Left lung (tissue), 10 donors: ENCODE results near the gene ANK3. TPM values are rescaled to one million over a fixed set of nuclear protein-coding genes. Genes with fewer than 3 reads are reported as not detected.

ENCODE experiments used
- ATAC-seq: fragments of 200-7000 bp; cut with Tn5 transposase; one replicate; pipeline ENCODE4 v1.9.1; 2020; ENCODE audit warnings: moderate library complexity
- DNase-seq, 4 donors: peaks; one replicate each; pipeline ENCODE4 v3.0.0-alpha.2; 2013 to 2020
- H3K27ac ChIP-seq, 2 donors: fragments of 200-600 bp; sonication (generic) in 1 of 2; one replicate each; pipeline versions ENCODE4 v1.5.0 to v1.8.0; 2020 to 2021
- H3K27me3 ChIP-seq, 2 donors: fragments of 200-600 bp; sonication (generic) in 1 of 2; one replicate each; pipeline versions ENCODE4 v1.5.0 to v1.8.0; 2020 to 2021
- H3K36me3 ChIP-seq, 2 donors: fragments of 200-600 bp; sonication (generic) in 1 of 2; one replicate each; pipeline versions ENCODE4 v1.5.0 to v1.8.0; 2020 to 2021
- H3K4me1 ChIP-seq, 2 donors: fragments of 200-600 bp; one replicate each; pipeline ENCODE4 v1.8.0; 2021
- H3K4me3 ChIP-seq, 2 donors: fragments of 200-600 bp; sonication (generic) in 1 of 2; one replicate each; pipeline versions ENCODE4 v1.5.0 to v1.8.0; 2020 to 2021; ENCODE audit warnings: mild to moderate bottlenecking in 1 of 2
- H3K9me3 ChIP-seq, 2 donors: fragments of 200-600 bp; sonication (generic) in 1 of 2; one replicate each; pipeline versions ENCODE4 v1.5.0 to v1.8.0; 2020 to 2021
- CTCF ChIP-seq, 2 donors: fragments of 200-600 bp; sonication (generic) in 1 of 2; IDR thresholded peaks; one replicate each; pipeline versions ENCODE4 v1.5.0 to v1.8.0; 2021; ENCODE audit warnings: antibody characterized with exemption in 2 of 2
- intact Hi-C, 2 donors: fragments of 100-400 bp; cut with DNase I; formaldehyde crosslinking; loops; one replicate each; pipeline versions ENCODE4 v1.11.2 to v1.14.2; 2022
- polyA plus RNA-seq, 6 donors: library from polyadenylated mRNA; unstranded; fragments of 120-200 nt; gene quantifications; one replicate each; pipeline ENCODE4 v1.2.1, GENCODE V29; 2013; ENCODE audit not compliant: insufficient read length in 6 of 6
- total RNA-seq, 2 donors: library from RNA; stranded (reverse); fragmentation: NEBNext Ultra II Directional; extraction: Animal tissue kit (Norgen Biotek cat#: 25700); gene quantifications; one replicate each; pipeline ENCODE4 v1.2.1, GENCODE V29; 2021
- donor health status: DM: no; HTN: yes; CAD: no.
- donor health status: DM: no; HTN: no; CAD: no.

ANK3 gene
- total and polyA plus RNA-seq, 8 donors, result 22.1 to 74.1 (median 35.1) TPM

GRCh38 chr10:59977486-59977885 is 412.2 kb downstream of the ANK3 start:
- no peaks in the 10 kb centered on the region for H3K36me3 ChIP-seq
- H3K27me3 ChIP-seq, result no peaks in the 10 kb centered on the region
- intact Hi-C loops, result no loop called here
- ATAC-seq (no peak), DNase-seq (no peak)
- H3K4me3 ChIP-seq, result no peak overlapping the region
- H3K9me3 ChIP-seq, result peaks cover 0 to 30% of the 10 kb centered on the region in 2 donors
- TF ChIP-seq CTCF (IDR thresholded peaks at IDR 0.05), result no peak
- no peak overlapping the region for H3K27ac ChIP-seq
- H3K4me1 ChIP-seq, result no peaks in the 10 kb centered on the region

- intact Hi-C loops, result no loop called here
- Histone ChIP-seq H3K9me3 (peaks cover 0 to 30% of the 10 kb centered on the region in 2 donors), H3K27me3 (no peaks in the 10 kb centered on the region), H3K4me1 (no peaks in the 10 kb centered on the region), H3K4me3 (no peak overlapping the region), H3K36me3 (no peaks in the 10 kb centered on the region), H3K27ac (no peak overlapping the region)
- no peak for TF ChIP-seq CTCF (IDR thresholded peaks at IDR 0.05)
- DNase-seq (no peak), ATAC-seq (no peak)
Observed at GRCh38 chr10:59976909-59977308, 412.8 kb downstream of the ANK3 start.
